Kidney glomerular epithelial cell (primary cell): Measurements from ENCODE around the gene GET4.
"Not testable (repeated sequence)": the region's sequence is repeated elsewhere in the genome, so short reads cannot be mapped to it uniquely, and the experiment has no call there.

Experiments
- DNase-seq: peaks from one replicate; lab custom pipeline; 2025; lab: John Stamatoyannopoulos, UW

GET4 gene

GRCh38 chr7:900331-901040 is 24.1 kb downstream of the GET4 start:
- DNase-seq: no peak

- DNase-seq: no peak
Observed at GRCh38 chr7:901041-901387, 24.7 kb downstream of the GET4 start.

GRCh38 chr7:901388-902154 is 25.2 kb downstream of the GET4 start:
- DNase-seq: peak; percentile 35

GRCh38 chr7:902996-903395 is 26.6 kb downstream of the GET4 start:
- DNase-seq: no peak

- DNase-seq: no peak
Observed at GRCh38 chr7:903921-904755, 27.8 kb downstream of the GET4 start.

- DNase-seq: no peak
Observed at GRCh38 chr7:904847-905246, 28.5 kb downstream of the GET4 start.

- no peak for DNase-seq
Observed at GRCh38 chr7:906776-907157, 30.4 kb downstream of the GET4 start.

- no peak for DNase-seq
Observed at GRCh38 chr7:907158-907980, 31.0 kb downstream of the GET4 start.

GRCh38 chr7:908159-908581 is 31.8 kb downstream of the GET4 start:
- DNase-seq: no peak

- not testable (repeated sequence) for DNase-seq
Observed at GRCh38 chr7:908591-909357, 32.4 kb downstream of the GET4 start.

GRCh38 chr7:909358-910329 is 33.3 kb downstream of the GET4 start:
- DNase-seq: no peak

- no peak for DNase-seq
Observed at GRCh38 chr7:910441-910861, 34.1 kb downstream of the GET4 start.

GRCh38 chr7:910931-911431 is 34.6 kb downstream of the GET4 start:
- DNase-seq: no peak

GRCh38 chr7:911791-912480 is 35.6 kb downstream of the GET4 start:
- no peak for DNase-seq

GRCh38 chr7:913736-914520 is 37.6 kb downstream of the GET4 start:
- no peak for DNase-seq

GRCh38 chr7:914521-915194 is 38.3 kb downstream of the GET4 start:
- no peak for DNase-seq
